Medulla oblongata (tissue), 1 donor: ENCODE results near the gene PARP8.
"Not testable (repeated sequence)": the region's sequence is repeated elsewhere in the genome, so short reads cannot be mapped to it uniquely, and the experiment has no call there.

Experiments
- DNase-seq: peaks from one replicate; pipeline ENCODE4 v3.0.0-alpha.2; 2015; ENCODE audit errors: extremely low spot score

The PARP8 gene

GRCh38 chr5:50684721-50685120, 18.3 kb downstream of the PARP8 start:
- DNase-seq = no peak

GRCh38 chr5:50687548-50687947, 21.1 kb downstream of the PARP8 start:
- no peak for DNase-seq

GRCh38 chr5:50691399-50692016, 25.1 kb downstream of the PARP8 start:
- DNase-seq = no peak

- DNase-seq = peak; percentile 59
Measured at GRCh38 chr5:50694027-50694590, 27.7 kb downstream of the PARP8 start.

GRCh38 chr5:50694626-50695025, 28.2 kb downstream of the PARP8 start:
- not testable (repeated sequence) for DNase-seq

- DNase-seq = no peak
Measured at GRCh38 chr5:50697739-50698138, 31.3 kb downstream of the PARP8 start.

GRCh38 chr5:50699737-50700136, 33.3 kb downstream of the PARP8 start:
- no peak for DNase-seq

GRCh38 chr5:50700706-50701105, 34.3 kb downstream of the PARP8 start:
- DNase-seq = no peak

GRCh38 chr5:50702615-50703366, 36.4 kb downstream of the PARP8 start:
- DNase-seq = no peak

GRCh38 chr5:50703367-50703666, 36.9 kb downstream of the PARP8 start:
- DNase-seq = no peak

- no peak for DNase-seq
Measured at GRCh38 chr5:50704730-50705129, 38.3 kb downstream of the PARP8 start.

GRCh38 chr5:50709471-50709870, 43.0 kb downstream of the PARP8 start:
- no peak for DNase-seq

- DNase-seq = no peak
Measured at GRCh38 chr5:50710838-50711237, 44.4 kb downstream of the PARP8 start.

GRCh38 chr5:50711280-50711679, 44.8 kb downstream of the PARP8 start:
- peak; percentile 73 for DNase-seq

GRCh38 chr5:50712479-50712878, 46.0 kb downstream of the PARP8 start:
- no peak for DNase-seq

- no peak for DNase-seq
Measured at GRCh38 chr5:50715001-50715400, 48.6 kb downstream of the PARP8 start.

GRCh38 chr5:50716134-50716533, 49.7 kb downstream of the PARP8 start:
- no peak for DNase-seq

- DNase-seq = no peak
Measured at GRCh38 chr5:50717651-50718050, 51.2 kb downstream of the PARP8 start.

- DNase-seq = no peak
Measured at GRCh38 chr5:50720061-50720710, 53.7 kb downstream of the PARP8 start.

GRCh38 chr5:50722223-50722622, 55.8 kb downstream of the PARP8 start:
- DNase-seq = no peak

GRCh38 chr5:50724262-50724661, 57.8 kb downstream of the PARP8 start:
- no peak for DNase-seq

GRCh38 chr5:50725800-50726474, 59.5 kb downstream of the PARP8 start:
- DNase-seq = no peak
